Neural crest cell (in vitro differentiated cells): Measurements from ENCODE around the gene ZMAT3. TPM values are rescaled to one million over a fixed set of nuclear protein-coding genes. Genes with fewer than 3 reads are reported as not detected.

Experiments used
- DNase-seq: peaks from one replicate; pipeline ENCODE4 v3.0.0; 2021; ENCODE audit warnings: low read depth, mixed read lengths, low spot score
- H3K27ac Mint-ChIP-seq: one replicate; pipeline ENCODE4 v1.8.0; 2021; ENCODE audit warnings: mild to moderate bottlenecking, mixed read lengths; ENCODE audit not compliant: unreplicated experiment
- H3K27me3 Mint-ChIP-seq: 2 replicates; pipeline ENCODE4 v1.8.0; 2021; ENCODE audit warnings: low read depth, mild to moderate bottlenecking, mixed read lengths
- H3K36me3 Mint-ChIP-seq: 2 replicates; pipeline ENCODE4 v1.8.0; 2021; ENCODE audit warnings: low read depth, mild to moderate bottlenecking, mixed read lengths
- H3K4me1 Mint-ChIP-seq: 2 replicates; pipeline ENCODE4 v1.8.0; 2021; ENCODE audit warnings: mixed read lengths
- H3K4me3 Mint-ChIP-seq: one replicate; pipeline ENCODE4 v1.8.0; 2021; ENCODE audit warnings: mild to moderate bottlenecking, mixed read lengths
- H3K9me3 Mint-ChIP-seq: 2 replicates; pipeline ENCODE4 v1.8.0; 2021; ENCODE audit warnings: mixed read lengths
- CTCF ChIP-seq: fragments of 200-600 bp; sonication (generic); conservative IDR thresholded peaks from 2 replicates; pipeline ENCODE4 v1.5.0; 2021; ENCODE audit warnings: antibody characterized with exemption, mild to moderate bottlenecking
- total RNA-seq: library from RNA; stranded (reverse); gene quantifications from 2 replicates; pipeline ENCODE4 v1.2.1, GENCODE V29; 2021

Gene ZMAT3
- total RNA-seq, 1 donor from 2014 or later = 8.4 TPM

- Mint-ChIP-seq H3K27me3 (peaks cover 2% of the 10 kb centered on the region), H3K27ac (no peak overlapping the region), H3K36me3 (peaks cover 28% of the 10 kb centered on the region), H3K4me3 (no peak overlapping the region), H3K9me3 (peaks cover 28% of the 10 kb centered on the region), H3K4me1 (no peaks in the 10 kb centered on the region)
- DNase-seq = no peak
- no peak for TF ChIP-seq CTCF
Observed at GRCh38 chr3:178987745-178988144, 83.9 kb downstream of the ZMAT3 start.

DNA sequence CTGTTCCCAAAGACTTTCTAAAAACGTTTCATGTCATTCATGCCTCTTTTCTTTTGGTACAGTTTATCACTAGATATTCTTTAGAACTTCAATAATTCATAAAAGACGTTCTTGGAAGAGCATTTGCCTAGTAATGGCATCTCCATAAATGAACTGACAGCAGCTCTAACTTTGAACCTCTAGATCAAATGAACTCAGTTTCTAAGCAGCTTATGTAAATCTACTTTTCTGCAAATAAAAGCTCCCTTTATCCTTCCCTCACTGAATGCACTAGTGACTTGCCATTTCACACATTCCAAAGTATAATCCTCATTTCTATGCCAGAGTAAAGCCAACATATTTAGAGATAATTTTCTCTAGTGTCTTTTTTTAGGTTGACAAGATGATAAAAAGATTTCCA lies 85.2 kb downstream of the ZMAT3 start:
- no peak overlapping the region for H3K27ac Mint-ChIP-seq
- H3K4me3 Mint-ChIP-seq = no peak overlapping the region
- no peaks in the 10 kb centered on the region for H3K4me1 Mint-ChIP-seq
- peaks cover 2% of the 10 kb centered on the region for H3K27me3 Mint-ChIP-seq
- no peak for TF ChIP-seq CTCF
- H3K36me3 Mint-ChIP-seq = peaks cover 28% of the 10 kb centered on the region
- DNase-seq = no peak
- H3K9me3 Mint-ChIP-seq = peaks cover 28% of the 10 kb centered on the region

GRCh38 chr3:178982137-178982536 lies 89.5 kb downstream of the ZMAT3 start:
- H3K4me3 Mint-ChIP-seq = no peak overlapping the region
- no peak for DNase-seq
- H3K27me3 Mint-ChIP-seq = peaks cover 2% of the 10 kb centered on the region
- H3K27ac Mint-ChIP-seq = no peak overlapping the region
- TF ChIP-seq CTCF = no peak
- peaks cover 5% of the 10 kb centered on the region for H3K9me3 Mint-ChIP-seq
- peaks cover 9% of the 10 kb centered on the region for H3K36me3 Mint-ChIP-seq
- no peaks in the 10 kb centered on the region for H3K4me1 Mint-ChIP-seq

GRCh38 chr3:178975320-178975719 lies 96.3 kb downstream of the ZMAT3 start:
- no peak for DNase-seq
- Mint-ChIP-seq H3K4me3 (no peak overlapping the region), H3K9me3 (peaks cover 4% of the 10 kb centered on the region), H3K27me3 (no peaks in the 10 kb centered on the region), H3K27ac (no peak overlapping the region), H3K4me1 (no peaks in the 10 kb centered on the region), H3K36me3 (no peaks in the 10 kb centered on the region)
- TF ChIP-seq CTCF = no peak

- Mint-ChIP-seq H3K36me3 (no peaks in the 10 kb centered on the region), H3K4me3 (no peak overlapping the region), H3K27me3 (no peaks in the 10 kb centered on the region), H3K9me3 (peaks cover 4% of the 10 kb centered on the region), H3K4me1 (peaks cover 3% of the 10 kb centered on the region), H3K27ac (no peak overlapping the region)
- TF ChIP-seq CTCF = no peak
- no peak for DNase-seq
Observed at GRCh38 chr3:178971614-178972013, 100.0 kb downstream of the ZMAT3 start.
